KBM-7 (cell line): Measurements from ENCODE around the gene OR9K2.
A peak's percentile ranks its signal among the peaks of the same experiment; 100 is the strongest.
"Not testable (repeated sequence)": the region's sequence is repeated elsewhere in the genome, so short reads cannot be mapped to it uniquely, and the experiment has no call there.

Experiments used
- DNase-seq: peaks from one replicate; pipeline ENCODE4 v3.0.0-alpha.2; 2015
- in situ Hi-C: fragments of 300-500 bp; cut with MboI; formaldehyde crosslinking; loops from 2 replicates; pipeline ENCODE4 v1.14.3; 2020; ENCODE audit warnings: low sequenced_read_pairs, low pct_unique_long_range_greater_than_20kb, mixed read lengths

Gene OR9K2, protein sequence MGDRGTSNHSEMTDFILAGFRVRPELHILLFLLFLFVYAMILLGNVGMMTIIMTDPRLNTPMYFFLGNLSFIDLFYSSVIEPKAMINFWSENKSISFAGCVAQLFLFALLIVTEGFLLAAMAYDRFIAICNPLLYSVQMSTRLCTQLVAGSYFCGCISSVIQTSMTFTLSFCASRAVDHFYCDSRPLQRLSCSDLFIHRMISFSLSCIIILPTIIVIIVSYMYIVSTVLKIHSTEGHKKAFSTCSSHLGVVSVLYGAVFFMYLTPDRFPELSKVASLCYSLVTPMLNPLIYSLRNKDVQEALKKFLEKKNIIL

DNA sequence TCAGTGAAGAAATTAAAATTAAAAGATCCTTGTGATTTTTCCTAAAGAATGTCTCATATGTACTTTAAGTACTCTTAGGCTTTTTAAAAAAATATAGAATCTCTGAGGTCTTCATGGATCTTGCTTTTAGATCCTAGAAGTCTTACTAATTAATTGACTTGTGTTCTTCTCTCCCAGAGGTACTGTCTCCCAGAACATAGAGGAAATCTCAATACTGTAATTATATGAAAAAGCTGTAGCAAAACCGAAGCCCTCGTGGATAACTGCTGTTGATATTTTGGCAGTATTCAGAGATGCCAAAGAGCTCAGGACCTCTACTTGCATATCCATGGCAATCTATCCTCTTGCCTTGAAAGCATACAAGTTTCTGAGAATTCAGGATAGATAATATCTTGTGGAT lies at the start of gene OR9K2:
Gene OR9K2, plus strand, starts transcription at position 301 of the 400 bp plus-strand sequence. CDS start 3,429 bp downstream, outside the sequence.
- in situ Hi-C loops, result no loop called here
- DNase-seq, result no peak

DNA sequence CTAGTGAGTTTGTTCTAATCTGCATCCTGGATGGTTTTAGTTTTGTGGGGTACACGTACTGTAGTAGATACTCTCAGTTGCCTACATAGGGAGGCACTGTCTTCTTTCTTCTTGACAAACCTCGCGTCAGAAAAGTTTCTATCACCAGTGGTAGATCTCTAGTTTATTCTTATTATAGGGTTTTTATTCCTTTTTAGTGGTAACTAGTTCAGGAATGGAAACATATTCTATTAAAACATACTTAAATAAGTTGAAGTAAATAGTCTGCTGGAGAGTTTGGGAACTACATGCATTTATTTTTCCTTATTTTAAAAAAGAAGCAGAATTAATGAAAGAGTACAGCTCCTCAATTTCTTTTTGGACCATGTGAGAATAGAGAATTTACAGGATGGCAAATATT lies 33.6 kb upstream of the OR9K2 start:
- in situ Hi-C loops, result no loop called here
- no peak for DNase-seq

DNA sequence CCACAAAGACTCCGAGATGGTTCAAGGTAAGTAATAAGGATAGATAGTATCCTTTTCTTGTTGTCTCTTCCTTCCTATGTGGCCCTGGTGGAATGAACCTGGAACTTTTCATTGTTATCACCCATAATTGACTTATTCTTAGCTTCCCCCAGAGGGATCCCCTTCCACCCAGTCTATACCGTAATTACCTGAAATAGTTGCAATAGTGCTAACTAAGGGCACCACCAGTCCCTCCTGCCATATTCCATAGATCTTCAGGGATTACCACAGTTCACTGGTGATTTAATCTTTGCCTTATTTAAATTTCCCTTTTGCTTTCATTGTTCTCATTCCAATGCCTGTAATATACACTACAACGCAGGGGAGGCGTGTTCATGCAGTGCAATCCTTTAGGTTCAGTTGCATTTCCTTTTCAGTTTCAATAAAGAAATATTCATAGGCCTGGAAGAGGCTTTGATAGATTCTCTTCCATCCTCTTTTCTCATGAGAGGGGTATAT lies 13.8 kb upstream of the OR9K2 start:
- no peak for DNase-seq
- in situ Hi-C loops, result no loop called here

DNA sequence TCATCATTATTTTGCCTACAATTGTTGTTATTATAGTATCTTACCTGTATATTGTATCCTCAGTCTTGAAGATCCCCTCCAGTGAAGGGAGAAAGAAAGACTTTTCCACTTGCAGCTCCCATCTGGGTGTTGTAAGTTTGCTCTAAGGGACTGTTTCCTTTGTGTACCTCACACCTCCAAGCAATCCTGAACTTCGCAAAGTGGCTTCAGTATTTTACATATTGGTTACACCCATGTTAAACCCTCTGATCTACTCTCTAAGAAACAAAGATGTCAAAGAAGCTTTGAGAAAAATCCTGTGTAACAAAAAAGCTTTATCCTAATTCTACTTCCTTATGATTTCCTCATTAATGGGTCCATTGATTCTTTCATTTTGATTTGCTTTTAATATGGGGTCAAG lies 10.1 kb upstream of the OR9K2 start:
- DNase-seq, result no peak
- in situ Hi-C loops, result no loop called here

DNA sequence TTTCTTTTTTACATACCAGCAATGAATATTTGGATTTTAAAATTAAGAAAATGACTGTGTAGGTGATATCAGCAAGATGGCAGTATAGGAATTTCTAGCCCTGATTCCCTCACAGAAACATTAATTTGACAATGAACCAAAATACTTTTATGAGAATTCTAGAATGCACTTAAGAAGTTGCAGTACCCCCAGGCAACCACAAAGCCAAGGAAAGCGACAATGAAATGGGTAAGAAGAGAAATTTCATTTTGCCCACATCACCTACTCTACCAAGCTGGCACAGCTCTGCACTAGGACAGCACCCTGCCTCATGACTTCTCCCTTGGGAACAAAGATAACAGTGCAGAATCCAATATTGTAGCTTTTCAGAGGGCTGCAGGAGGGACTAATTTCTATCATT lies 6.6 kb downstream of the OR9K2 start:
- no peak for DNase-seq
- in situ Hi-C loops, result no loop called here

DNA sequence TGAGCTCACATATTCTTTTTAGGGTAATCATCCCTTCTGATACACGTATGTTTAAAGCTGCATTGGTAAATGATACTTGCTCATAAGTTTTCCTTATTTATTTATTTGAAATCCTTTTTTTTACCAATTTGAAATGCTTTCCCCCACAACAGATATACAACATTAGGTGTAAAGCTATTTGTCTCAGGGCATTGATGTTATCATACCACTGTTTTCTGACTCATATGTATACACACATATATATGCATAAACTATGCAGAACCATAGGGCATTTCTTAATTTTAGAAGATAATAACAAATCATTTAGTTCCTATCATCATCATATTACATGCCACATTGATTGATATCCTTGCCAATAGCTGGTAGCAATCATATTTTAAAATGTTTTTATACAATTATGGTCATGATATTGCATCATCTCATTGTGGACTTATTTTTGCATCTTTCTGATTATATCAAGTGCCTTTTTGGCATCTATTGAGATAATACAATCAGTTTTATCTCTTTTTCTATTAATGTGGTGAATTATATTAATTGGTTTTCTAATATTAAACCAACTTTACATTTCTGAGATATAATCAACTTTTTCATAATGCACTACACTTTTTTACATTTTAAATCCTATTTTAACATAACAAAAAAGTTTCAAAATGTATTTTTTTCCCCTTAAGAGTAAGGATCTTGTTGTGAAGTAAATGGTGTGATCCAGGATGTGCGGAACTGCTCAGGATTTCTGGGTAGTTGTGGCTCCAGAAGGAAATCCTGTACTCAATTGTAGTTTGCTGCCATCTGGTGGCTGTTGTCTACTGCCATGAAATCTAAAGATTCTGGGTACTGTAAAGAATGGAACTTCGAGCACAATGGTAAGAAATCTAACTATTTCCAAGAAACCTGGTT lies 16.7 kb downstream of the OR9K2 start:
- peak; percentile 63 for DNase-seq
- in situ Hi-C loops, result no loop called here

DNA sequence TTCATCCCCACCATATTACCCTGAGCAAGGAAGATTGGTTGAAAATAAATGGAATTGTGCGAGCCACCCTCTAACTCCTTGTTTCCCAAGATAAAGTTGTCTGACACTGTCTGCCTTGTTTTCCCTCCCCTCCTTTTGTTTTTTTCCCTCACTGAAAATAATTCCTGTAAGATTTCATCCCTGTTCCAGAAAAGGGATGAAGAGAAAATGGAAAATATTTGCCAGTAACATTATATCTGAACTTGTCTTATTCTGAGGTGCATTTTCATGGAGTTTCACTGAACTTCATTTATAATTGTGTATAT lies 17.3 kb downstream of the OR9K2 start:
- no peak for DNase-seq
- in situ Hi-C loops, result no loop called here

DNA sequence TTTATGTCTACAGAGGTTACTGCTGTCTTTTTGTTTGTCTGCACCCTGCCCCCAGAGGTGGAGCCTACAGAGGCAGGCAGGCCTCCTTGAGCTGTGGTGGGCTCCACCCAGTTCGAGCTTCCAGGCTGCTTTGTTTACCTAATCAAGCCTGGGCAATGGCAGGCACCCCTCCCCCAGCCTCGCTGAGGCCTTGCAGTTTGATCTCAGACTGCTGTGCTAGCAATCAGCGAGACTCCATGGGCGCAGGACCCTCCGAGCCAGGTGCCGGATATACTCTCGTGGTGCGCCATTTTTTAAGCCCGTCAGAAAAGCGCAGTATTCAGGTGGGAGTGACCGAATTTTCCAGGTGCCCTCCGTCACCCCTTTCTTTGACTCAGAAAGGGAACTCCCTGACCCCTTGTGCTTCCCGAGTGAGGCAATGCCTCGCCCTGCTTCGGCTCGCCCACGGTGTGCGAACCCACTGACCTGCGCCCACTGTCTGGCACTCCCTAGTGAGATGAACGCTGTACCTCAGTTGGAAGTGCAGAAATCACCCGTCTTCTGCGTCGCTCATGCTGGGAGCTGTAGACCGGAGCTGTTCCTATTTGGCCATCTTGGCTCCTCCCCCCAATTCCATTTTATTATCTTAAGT lies 40.9 kb downstream of the OR9K2 start:
- DNase-seq, in situ Hi-C loops: not testable (repeated sequence)

DNA sequence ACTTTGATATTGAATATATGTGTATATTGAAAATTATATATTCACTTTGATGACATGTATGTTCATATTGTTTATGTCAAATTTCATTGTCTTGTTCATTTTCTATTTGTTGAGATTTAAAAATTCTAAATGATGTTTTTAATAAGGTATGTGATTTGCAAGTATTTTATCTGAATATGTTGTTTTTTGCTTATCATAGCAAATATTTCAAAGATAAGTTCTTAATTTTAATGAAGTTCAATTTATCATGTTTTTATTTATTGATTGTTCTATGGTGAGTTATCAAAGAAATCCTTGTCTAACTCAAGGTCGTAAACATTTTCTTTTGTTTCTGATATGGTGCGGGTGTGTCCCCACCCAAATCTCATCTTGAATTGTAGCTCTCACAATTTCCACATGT lies 45.2 kb downstream of the OR9K2 start:
- in situ Hi-C loops, result no loop called here
- no peak for DNase-seq

DNA sequence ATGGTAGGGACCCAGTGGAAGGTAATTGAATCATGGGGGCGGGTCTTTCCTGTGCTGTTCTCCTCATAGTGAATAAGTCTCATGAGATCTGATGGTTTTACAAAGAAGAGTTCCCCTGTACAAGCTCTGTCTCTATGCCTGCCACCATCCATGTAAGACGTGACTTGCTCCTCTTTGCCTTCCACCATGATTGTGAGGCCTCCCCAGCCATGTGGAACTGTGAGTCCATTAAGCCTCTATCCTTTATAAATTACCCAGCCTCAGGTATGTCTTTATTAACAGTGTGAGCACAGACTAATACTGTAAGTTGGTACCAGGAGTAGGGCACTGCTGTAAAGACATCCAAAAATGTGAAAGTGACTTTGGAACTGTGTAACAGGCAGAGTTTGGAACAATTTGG lies 45.6 kb downstream of the OR9K2 start:
- DNase-seq, in situ Hi-C loops: not testable (repeated sequence)

DNA sequence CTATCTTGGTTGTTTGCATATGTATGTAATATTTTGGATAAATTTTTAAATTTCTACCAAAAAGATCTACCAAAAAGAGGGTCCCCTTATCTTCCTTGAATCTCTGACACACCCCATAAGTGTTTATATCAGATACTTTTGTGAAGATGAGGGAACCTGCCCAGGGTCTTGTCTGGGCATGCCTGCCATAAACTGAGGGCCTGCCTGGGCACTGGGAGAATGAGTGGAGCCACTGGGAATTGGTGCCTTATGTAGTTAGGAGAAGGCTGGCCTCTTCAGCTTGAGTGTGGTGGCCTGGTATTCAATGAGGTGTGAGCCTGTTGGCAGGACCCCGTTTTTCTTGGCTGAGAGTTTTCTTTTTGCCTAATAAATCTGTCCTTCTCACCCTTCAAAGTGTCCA lies 46.5 kb downstream of the OR9K2 start:
- peak; percentile 14 for DNase-seq
- in situ Hi-C loops, result no loop called here

DNA sequence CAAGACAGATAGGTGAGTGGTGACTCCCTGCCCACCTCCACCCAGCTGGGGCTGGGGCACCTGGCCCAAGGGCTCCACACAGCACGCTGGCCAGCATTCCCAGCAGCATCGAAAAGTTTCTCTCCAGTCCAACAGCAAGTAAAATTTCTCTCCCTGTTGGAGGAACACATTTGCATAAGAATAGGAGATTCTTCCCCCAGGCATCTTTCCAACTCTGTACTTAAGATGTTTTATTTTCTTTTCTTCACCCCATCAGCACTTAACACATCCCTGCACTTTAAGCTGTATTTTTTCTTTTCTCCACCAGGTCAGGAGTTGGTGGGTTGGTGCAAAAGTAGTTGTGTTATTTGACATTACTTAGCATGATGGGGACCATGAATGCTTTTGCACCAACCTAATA lies 47.2 kb downstream of the OR9K2 start:
- DNase-seq, result no peak
- in situ Hi-C loops, result no loop called here
